Ishikawa (cell line): Measurements from ENCODE around the gene KRTAP9-6.
A peak's percentile ranks its signal among the peaks of the same experiment; 100 is the strongest.

Experiments used
- CEBPB ChIP-seq: IDR thresholded peaks from 2 replicates; pipeline ENCODE4 v1.6.1; 2012
- CREB1 ChIP-seq: IDR thresholded peaks from 2 replicates; pipeline ENCODE4 v1.6.1; 2012; ENCODE audit warnings: low read depth
- EGR1 ChIP-seq: IDR thresholded peaks from 2 replicates; pipeline ENCODE4 v1.6.1; 2012
- EP300 ChIP-seq: IDR thresholded peaks from 2 replicates; pipeline ENCODE4 v1.6.1; 2012; ENCODE audit warnings: borderline replicate concordance
- FOXM1 ChIP-seq: IDR thresholded peaks from 2 replicates; pipeline ENCODE4 v1.6.1; 2012; ENCODE audit warnings: low read depth, borderline replicate concordance
- NFIC ChIP-seq: IDR thresholded peaks from 2 replicates; pipeline ENCODE4 v1.6.1; 2012
- RAD21 ChIP-seq: IDR thresholded peaks from 2 replicates; pipeline ENCODE4 v1.6.1; 2012; ENCODE audit warnings: low read depth
- TAF1 ChIP-seq: IDR thresholded peaks from 2 replicates; pipeline ENCODE4 v1.6.1; 2012; ENCODE audit warnings: low read depth, mild to moderate bottlenecking
- TCF12 ChIP-seq: IDR thresholded peaks from 2 replicates; pipeline ENCODE4 v1.6.1; 2012; ENCODE audit warnings: low read depth
- TEAD4 ChIP-seq: IDR thresholded peaks from 2 replicates; pipeline ENCODE4 v1.6.1; 2012
- YY1 ChIP-seq: IDR thresholded peaks from 2 replicates; pipeline ENCODE4 v1.6.1; 2012; ENCODE audit warnings: low read depth
- ZBTB7A ChIP-seq: IDR thresholded peaks from 2 replicates; pipeline ENCODE4 v1.6.1; 2012; ENCODE audit warnings: low read depth
- TF ChIP-seq, protein P1 (sequence below): IDR thresholded peaks from 2 replicates; pipeline ENCODE4 v1.6.1; 2012
- TF ChIP-seq, protein P2 (sequence below): IDR thresholded peaks from 2 replicates; pipeline ENCODE4 v1.6.1; 2012
- TF ChIP-seq, protein P3 (sequence below): IDR thresholded peaks from 2 replicates; pipeline ENCODE4 v1.6.1; 2012; ENCODE audit warnings: low read depth, mild to moderate bottlenecking

KRTAP9-6 gene

DNA sequence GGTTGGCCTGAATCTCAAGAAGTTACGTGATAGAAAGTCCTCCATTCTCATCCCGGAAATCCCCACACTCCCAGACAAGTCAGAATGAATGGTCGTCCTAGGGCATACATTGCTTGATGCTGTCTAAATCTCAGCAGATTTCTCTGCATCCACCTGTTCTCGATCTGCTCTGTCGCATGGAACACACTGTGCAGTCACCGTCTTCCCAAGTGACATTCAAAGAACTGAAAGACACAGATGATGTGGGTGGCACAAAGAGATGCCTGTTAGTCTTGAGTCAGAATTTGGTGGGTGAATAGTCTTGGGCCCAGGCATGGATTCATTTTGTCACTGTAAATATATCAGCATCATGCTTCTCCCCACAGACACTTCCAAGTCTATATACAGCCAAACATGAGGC, 33.4 kb upstream of the KRTAP9-6 start:
- TF ChIP-seq ZBTB7A (no peak), YY1 (no peak), EP300 (no peak), TCF12 (no peak), NFIC (no peak), RAD21 (no peak), CEBPB (no peak), FOXM1 (no peak), CREB1 (no peak)
- TF ChIP-seq, protein P1, sequence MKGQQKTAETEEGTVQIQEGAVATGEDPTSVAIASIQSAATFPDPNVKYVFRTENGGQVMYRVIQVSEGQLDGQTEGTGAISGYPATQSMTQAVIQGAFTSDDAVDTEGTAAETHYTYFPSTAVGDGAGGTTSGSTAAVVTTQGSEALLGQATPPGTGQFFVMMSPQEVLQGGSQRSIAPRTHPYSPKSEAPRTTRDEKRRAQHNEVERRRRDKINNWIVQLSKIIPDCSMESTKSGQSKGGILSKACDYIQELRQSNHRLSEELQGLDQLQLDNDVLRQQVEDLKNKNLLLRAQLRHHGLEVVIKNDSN: no peak
- TF ChIP-seq, protein P2, sequence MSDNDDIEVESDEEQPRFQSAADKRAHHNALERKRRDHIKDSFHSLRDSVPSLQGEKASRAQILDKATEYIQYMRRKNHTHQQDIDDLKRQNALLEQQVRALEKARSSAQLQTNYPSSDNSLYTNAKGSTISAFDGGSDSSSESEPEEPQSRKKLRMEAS: no peak
- TF ChIP-seq, protein P3, sequence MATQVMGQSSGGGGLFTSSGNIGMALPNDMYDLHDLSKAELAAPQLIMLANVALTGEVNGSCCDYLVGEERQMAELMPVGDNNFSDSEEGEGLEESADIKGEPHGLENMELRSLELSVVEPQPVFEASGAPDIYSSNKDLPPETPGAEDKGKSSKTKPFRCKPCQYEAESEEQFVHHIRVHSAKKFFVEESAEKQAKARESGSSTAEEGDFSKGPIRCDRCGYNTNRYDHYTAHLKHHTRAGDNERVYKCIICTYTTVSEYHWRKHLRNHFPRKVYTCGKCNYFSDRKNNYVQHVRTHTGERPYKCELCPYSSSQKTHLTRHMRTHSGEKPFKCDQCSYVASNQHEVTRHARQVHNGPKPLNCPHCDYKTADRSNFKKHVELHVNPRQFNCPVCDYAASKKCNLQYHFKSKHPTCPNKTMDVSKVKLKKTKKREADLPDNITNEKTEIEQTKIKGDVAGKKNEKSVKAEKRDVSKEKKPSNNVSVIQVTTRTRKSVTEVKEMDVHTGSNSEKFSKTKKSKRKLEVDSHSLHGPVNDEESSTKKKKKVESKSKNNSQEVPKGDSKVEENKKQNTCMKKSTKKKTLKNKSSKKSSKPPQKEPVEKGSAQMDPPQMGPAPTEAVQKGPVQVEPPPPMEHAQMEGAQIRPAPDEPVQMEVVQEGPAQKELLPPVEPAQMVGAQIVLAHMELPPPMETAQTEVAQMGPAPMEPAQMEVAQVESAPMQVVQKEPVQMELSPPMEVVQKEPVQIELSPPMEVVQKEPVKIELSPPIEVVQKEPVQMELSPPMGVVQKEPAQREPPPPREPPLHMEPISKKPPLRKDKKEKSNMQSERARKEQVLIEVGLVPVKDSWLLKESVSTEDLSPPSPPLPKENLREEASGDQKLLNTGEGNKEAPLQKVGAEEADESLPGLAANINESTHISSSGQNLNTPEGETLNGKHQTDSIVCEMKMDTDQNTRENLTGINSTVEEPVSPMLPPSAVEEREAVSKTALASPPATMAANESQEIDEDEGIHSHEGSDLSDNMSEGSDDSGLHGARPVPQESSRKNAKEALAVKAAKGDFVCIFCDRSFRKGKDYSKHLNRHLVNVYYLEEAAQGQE: no peak

DNA sequence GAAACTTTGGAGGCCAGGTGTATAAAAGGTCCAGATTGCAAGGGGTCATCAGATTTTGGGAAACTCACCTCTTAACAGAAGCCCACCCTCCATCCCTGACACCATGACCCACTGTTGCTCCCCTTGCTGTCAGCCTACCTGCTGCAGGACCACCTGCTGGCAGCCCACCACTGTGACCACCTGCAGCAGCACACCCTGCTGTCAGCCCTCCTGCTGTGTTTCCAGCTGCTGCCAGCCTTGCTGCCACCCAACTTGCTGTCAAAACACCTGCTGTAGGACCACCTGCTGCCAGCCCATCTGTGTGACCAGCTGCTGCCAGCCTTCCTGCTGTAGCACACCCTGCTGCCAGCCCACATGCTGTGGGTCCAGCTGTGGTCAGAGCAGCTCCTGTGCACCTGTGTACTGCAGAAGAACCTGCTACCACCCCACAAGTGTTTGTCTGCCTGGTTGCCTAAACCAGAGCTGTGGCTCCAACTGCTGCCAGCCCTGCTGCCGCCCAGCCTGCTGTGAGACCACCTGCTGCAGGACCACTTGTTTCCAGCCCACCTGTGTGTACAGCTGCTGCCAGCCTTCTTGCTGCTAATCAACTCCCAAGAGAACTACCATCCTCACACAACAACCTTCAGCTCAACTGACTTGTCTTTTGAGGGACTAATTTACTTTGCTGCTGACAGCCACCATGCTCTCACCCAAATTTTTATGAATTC, 32.6 kb upstream of the KRTAP9-6 start, which contains the start of gene KRTAP9-3:
KRTAP9-3 (plus strand) TSS at position 51 of the 707 bp plus-strand sequence; CDS start at position 104, 53 bp downstream.
- peak; percentile 92 for TF ChIP-seq TCF12

DNA sequence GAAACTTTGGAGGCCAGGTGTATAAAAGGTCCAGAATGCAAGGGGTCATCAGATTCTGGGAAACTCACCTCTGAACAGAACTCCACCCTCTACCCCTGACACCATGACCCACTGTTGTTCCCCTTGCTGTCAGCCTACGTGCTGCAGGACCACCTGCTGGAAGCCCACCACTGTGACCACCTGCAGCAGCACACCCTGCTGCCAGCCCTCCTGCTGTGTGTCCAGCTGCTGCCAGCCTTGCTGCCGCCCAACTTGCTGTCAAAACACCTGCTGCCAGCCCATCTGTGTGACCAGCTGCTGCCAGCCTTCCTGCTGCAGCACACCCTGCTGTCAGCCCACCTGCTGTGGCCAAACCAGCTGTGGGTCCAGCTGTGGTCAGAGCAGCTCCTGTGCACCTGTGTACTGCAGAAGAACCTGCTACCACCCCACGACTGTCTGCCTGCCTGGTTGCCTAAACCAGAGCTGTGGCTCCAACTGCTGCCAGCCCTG, 27.2 kb upstream of the KRTAP9-6 start, which contains the start of gene KRTAP9-8:
KRTAP9-8 (plus strand) TSS at position 51 of the 489 bp plus-strand sequence; CDS start at position 104, 53 bp downstream.
- TF ChIP-seq TCF12: peak; percentile 94

DNA sequence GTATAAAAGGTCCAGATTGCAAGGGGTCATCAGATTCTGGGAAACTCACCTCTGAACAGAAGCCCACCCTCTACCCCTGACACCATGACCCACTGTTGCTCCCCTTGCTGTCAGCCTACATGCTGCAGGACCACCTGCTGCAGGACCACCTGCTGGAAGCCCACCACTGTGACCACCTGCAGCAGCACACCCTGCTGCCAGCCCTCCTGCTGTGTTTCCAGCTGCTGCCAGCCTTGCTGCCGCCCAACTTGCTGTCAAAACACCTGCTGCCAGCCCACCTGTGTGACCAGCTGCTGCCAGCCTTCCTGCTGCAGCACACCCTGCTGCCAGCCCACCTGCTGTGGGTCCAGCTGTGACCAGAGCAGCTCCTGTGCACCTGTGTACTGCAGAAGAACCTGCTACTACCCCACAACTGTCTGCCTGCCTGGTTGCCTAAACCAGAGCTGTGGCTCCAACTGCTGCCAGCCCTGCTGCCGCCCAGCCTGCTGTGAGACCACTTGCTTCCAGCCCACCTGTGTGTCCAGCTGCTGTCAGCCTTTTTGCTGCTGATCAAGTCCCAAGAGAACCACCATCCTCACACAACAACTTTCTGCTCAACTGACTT, 15.4 kb upstream of the KRTAP9-6 start, which contains the start of gene KRTAP9-4:
KRTAP9-4 (plus strand) TSS at position 51 of the 604 bp plus-strand sequence; CDS start at position 85, 34 bp downstream.
- TF ChIP-seq EP300: peak; percentile 11; the same call in 1 of the 2 replicates
- TF ChIP-seq NFIC: 0 out of 2 replicates have a peak, but pooled peaks have one; percentile 7
- peak; percentile 96 for TF ChIP-seq TCF12

DNA sequence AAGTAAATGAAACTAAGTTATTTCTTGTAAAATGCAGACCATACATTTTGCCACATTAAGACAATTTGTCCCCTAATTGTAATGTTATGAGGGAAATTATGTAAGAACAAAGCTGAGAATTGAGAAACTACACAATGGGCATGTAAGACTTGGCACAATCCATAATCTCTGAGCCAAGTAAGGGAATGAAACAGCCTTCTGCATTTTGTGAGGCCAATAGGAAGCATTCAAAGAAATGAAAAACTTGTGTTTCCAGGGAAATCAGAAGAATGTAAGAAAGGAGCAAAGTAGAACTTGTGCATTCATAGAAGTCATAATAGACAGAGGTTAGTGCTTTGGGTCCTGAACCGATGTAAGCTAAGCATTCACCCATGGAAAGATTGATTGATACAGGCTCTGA, 13.9 kb upstream of the KRTAP9-6 start:
- TF ChIP-seq TEAD4 (no peak), YY1 (no peak), CEBPB (no peak), EP300 (no peak), FOXM1 (no peak), NFIC (no peak), TCF12 (no peak), EGR1 (no peak), RAD21 (no peak), TAF1 (no peak)
- TF ChIP-seq, protein P1: no peak
- TF ChIP-seq, protein P2: no peak
- TF ChIP-seq, protein P3: no peak

DNA sequence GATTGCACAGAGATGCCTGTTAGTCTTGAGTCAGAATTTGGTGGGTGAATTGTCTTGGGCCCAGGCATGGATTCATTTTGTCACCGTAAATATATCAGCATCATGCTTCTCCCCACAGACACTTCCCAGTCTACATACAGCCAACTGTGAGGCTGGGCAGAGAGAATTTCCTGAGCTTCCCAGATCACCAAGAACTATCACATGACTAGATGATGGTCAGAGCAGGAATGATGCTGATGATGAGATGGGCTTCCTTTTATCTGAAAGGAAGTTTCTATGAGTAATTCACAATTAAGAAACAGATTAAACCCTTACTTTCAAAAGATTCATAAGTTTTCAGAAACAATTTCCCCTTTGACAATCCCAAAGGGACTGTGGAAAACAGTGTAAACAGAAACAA, 10.3 kb upstream of the KRTAP9-6 start:
- TF ChIP-seq EP300: no peak
- no peak for TF ChIP-seq TEAD4
- TF ChIP-seq, protein P3: no peak
- no peak for TF ChIP-seq FOXM1
- TF ChIP-seq CEBPB: no peak
- TF ChIP-seq RAD21: no peak
- TF ChIP-seq NFIC: no peak
- TF ChIP-seq, protein P2: no peak
- TF ChIP-seq TCF12: no peak
- no peak for TF ChIP-seq YY1
- TF ChIP-seq EGR1: no peak
- no peak for TF ChIP-seq CREB1
- TF ChIP-seq, protein P1: no peak
- no peak for TF ChIP-seq TAF1
- no peak for TF ChIP-seq ZBTB7A
